22Rv1 (cell line): Measurements from ENCODE around the gene CCDC80.

Source experiments
- ZFX ChIP-seq: fragments of 450-650 bp; IDR thresholded peaks from 2 replicates; pipeline ENCODE4 v1.6.1; 2017; ENCODE audit warnings: antibody characterized with exemption, borderline replicate concordance
- TF ChIP-seq, protein P1 (sequence below): fragments of 450-650 bp; IDR thresholded peaks from 2 replicates; pipeline ENCODE4 v1.5.1; 2017; ENCODE audit warnings: mild to moderate bottlenecking

DNA sequence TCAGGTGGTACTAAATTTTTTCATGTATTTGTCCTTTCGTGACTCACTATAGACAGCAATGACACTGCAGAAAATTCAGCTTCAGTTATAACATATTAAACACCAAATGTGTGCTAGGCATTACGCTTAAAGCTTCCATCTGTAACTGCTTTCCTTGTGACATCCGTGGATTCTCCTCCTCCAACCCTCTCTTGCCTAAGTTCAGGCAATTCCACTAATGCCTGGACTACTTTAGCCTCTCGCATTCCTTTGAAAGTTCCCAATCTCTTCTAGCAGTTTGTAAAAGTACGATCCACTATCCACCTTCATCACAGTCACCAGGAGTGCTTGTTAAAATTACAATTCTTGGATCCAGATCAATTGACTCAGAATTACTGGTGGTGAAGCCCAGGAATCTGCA, 17.7 kb downstream of the CCDC80 start:
- TF ChIP-seq, protein P1, sequence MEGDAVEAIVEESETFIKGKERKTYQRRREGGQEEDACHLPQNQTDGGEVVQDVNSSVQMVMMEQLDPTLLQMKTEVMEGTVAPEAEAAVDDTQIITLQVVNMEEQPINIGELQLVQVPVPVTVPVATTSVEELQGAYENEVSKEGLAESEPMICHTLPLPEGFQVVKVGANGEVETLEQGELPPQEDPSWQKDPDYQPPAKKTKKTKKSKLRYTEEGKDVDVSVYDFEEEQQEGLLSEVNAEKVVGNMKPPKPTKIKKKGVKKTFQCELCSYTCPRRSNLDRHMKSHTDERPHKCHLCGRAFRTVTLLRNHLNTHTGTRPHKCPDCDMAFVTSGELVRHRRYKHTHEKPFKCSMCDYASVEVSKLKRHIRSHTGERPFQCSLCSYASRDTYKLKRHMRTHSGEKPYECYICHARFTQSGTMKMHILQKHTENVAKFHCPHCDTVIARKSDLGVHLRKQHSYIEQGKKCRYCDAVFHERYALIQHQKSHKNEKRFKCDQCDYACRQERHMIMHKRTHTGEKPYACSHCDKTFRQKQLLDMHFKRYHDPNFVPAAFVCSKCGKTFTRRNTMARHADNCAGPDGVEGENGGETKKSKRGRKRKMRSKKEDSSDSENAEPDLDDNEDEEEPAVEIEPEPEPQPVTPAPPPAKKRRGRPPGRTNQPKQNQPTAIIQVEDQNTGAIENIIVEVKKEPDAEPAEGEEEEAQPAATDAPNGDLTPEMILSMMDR = no peak
- no peak for TF ChIP-seq ZFX
